ENCODE data around the gene DNAAF3. TPM values are rescaled to one million over a fixed set of nuclear protein-coding genes. Genes with fewer than 3 reads are reported as not detected.
"Not testable (repeated sequence)": the region's sequence is repeated elsewhere in the genome, so short reads cannot be mapped to it uniquely, and the experiment has no call there.

DNAAF3 gene
- total RNA-seq, 2 experiments from 2014 or later, result not detected

DNA sequence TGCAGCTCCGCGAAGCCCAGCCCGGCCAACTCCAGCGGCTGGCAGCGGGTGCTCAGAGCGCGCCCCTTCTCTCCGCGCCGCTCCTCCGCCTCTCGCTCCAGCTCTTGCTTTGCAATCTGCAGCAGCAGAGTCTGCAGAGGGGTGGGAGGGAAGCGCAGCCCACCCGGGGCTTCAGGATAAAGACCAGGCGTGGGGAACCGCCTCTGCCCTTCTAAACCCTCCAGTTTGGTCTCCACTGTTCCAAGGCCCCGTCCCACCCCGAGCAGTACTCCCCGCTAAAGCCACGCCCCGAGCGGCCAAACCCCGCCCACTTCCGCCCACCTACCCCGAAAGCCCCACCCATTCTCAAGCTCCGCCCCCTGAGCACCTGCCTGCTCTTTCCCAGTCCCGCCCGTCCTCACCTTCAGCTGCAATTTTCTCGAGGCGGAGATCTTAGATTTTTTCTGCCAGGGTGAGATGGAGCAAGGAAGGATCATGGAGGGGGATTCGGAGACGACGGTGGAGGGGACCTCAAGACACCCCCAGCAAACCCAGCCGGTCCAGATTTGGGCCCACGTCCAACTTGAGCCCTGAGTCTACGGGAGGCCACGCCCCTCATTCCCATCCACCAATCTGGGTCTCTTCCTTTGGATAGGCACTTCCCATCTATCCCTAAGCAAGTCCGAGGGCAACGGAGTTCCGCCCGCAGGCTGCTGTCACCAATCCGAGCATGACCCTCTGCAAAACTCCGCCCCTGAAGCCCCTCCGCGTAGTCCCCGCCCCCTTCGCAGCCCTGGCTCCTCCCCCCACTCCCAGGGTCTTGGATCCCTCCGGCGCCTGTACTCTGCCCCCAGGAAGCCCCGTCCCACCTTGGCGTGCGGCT, 10.0 kb downstream of the DNAAF3 start:
- CTCF ChIA-PET, result no interaction called here
- Histone ChIP-seq H3K4me1 (ENCODE audit: insufficient read depth, low read length) (peaks cover 35% of the 10 kb centered on the region), H3K27me3 (ENCODE audit: control insufficient read depth in 1 of 2, insufficient read depth in 2 of 2, low read length in 2 of 2) (peaks cover 41 to 44% of the 10 kb centered on the region in 2 experiments), H3K36me3 (ENCODE audit: insufficient read depth, low read length) (no peaks in the 10 kb centered on the region), H3K4me3 (ENCODE audit: low read length) (no peak overlapping the region), H3K27ac (ENCODE audit: low read depth in 1 of 2, low read length in 2 of 2) (no peak overlapping the region), H3K9me3 (ENCODE audit: control insufficient read depth in 1 of 2, insufficient read depth in 1 of 2, low read length in 2 of 2) (peaks cover 9 to 47% of the 10 kb centered on the region in 2 experiments)
- ATAC-seq (ENCODE audit: poor library complexity), result no peak
- peak in 7 of 14 experiments; percentile 22 to 63 (median 47) for DNase-seq
- no peaks in the 10 kb centered on the region for H3K36me3 Mint-ChIP-seq (ENCODE audit: low read depth)
- TF ChIP-seq, protein P1, sequence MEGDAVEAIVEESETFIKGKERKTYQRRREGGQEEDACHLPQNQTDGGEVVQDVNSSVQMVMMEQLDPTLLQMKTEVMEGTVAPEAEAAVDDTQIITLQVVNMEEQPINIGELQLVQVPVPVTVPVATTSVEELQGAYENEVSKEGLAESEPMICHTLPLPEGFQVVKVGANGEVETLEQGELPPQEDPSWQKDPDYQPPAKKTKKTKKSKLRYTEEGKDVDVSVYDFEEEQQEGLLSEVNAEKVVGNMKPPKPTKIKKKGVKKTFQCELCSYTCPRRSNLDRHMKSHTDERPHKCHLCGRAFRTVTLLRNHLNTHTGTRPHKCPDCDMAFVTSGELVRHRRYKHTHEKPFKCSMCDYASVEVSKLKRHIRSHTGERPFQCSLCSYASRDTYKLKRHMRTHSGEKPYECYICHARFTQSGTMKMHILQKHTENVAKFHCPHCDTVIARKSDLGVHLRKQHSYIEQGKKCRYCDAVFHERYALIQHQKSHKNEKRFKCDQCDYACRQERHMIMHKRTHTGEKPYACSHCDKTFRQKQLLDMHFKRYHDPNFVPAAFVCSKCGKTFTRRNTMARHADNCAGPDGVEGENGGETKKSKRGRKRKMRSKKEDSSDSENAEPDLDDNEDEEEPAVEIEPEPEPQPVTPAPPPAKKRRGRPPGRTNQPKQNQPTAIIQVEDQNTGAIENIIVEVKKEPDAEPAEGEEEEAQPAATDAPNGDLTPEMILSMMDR (IDR thresholded peaks at IDR 0.05), result no peak
- intact Hi-C loops (cut with DNase I, micrococcal nuclease), result no loop called here
- H3K27me3 Mint-ChIP-seq, result peaks cover 50% of the 10 kb centered on the region
- no peak overlapping the region for H3K4me3 Mint-ChIP-seq
- peaks cover 6% of the 10 kb centered on the region for H3K9me3 Mint-ChIP-seq
- no peak overlapping the region for H3K27ac Mint-ChIP-seq
- peaks cover 32% of the 10 kb centered on the region for H3K4me1 Mint-ChIP-seq (ENCODE audit: low read depth)
- POLR2A ChIA-PET, result interaction anchor here (0.6 kb wide), 1 partner anchor 251 kb away, joined by 3 read pairs; the partner anchor contains the start of gene UBE2S

DNA sequence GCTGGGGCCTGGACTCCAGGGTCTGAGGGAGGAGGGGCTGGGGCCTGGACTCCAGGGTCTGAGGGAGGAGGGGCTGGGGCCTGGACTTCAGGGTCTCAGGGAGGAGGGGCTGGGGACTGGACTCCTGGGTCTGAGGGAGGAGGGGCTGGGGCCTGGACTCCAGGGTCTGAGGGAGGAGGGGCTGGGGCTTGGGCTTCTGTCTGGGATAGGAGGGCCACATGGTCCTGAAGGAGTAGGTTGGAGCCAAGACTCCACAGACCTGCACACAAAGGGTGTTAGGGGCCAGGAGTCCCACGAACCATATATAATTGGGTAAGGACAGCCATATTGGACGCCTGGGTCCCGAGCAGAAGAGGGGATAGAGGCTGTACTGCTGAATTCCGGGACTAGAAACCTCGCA, 10.6 kb downstream of the DNAAF3 start:
- Histone ChIP-seq H3K9me3 (ENCODE audit: control insufficient read depth in 1 of 2, insufficient read depth in 1 of 2, low read length in 2 of 2) (peaks cover 10 to 41% of the 10 kb centered on the region in 2 experiments), H3K4me1 (ENCODE audit: insufficient read depth, low read length) (peaks cover 31% of the 10 kb centered on the region), H3K27me3 (ENCODE audit: control insufficient read depth in 1 of 2, insufficient read depth in 2 of 2, low read length in 2 of 2) (peaks cover 37 to 38% of the 10 kb centered on the region in 2 experiments)
- intact Hi-C loops (cut with DNase I, micrococcal nuclease); ATAC-seq (ENCODE audit: poor library complexity); H3K9me3 Mint-ChIP-seq; CTCF ChIA-PET; H3K36me3 Mint-ChIP-seq (ENCODE audit: low read depth); H3K4me3 ChIP-seq (ENCODE audit: low read length); DNase-seq; H3K27ac ChIP-seq (ENCODE audit: low read depth in 1 of 2, low read length in 2 of 2); H3K36me3 ChIP-seq (ENCODE audit: insufficient read depth, low read length); H3K27ac Mint-ChIP-seq; H3K4me3 Mint-ChIP-seq: not testable (repeated sequence)
- peaks cover 52% of the 10 kb centered on the region for H3K27me3 Mint-ChIP-seq
- POLR2A ChIA-PET, result interaction anchor here (0.6 kb wide), 1 partner anchor 252 kb away, joined by 3 read pairs; the partner anchor contains the start of gene UBE2S
- H3K4me1 Mint-ChIP-seq (ENCODE audit: low read depth), result peaks cover 35% of the 10 kb centered on the region

DNA sequence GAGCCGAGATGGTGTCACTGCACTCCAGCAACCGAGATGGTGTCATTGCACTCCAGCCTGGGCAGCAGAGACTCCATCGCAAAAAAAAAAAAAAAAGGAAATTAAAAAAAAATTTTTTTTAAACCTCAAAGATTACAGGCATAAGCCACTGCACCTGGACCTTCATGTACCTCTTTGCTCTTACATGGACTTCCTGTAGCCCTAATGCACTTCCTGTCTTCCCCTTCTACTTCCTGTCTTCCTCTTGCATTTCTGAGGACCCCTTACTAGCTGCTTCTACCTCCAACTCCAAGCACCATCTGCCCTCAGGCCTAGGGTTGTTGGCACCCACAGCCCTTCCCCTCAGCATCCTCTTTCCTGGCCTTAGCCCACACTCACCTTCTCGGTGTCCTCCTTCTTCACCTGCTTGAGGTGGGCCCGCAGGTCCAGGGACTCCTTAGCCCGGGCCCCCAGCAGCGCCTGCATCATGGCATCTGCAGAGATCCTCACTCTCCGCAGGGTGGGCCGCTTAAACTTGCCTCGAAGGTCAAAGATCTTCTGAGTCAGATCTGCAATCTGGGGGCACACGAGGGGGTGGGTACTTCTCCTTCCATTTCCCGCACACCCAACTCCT, 12.7 kb downstream of the DNAAF3 start:
- Mint-ChIP-seq H3K9me3 (peaks cover 6% of the 10 kb centered on the region), H3K27me3 (peaks cover 33% of the 10 kb centered on the region), H3K27ac (no peak overlapping the region), H3K36me3 (ENCODE audit: low read depth) (no peaks in the 10 kb centered on the region), H3K4me1 (ENCODE audit: low read depth) (peaks cover 24% of the 10 kb centered on the region), H3K4me3 (no peak overlapping the region)
- DNase-seq, result no peak
- Histone ChIP-seq H3K4me3 (ENCODE audit: low read length) (no peak overlapping the region), H3K4me1 (ENCODE audit: insufficient read depth, low read length) (peaks cover 25% of the 10 kb centered on the region), H3K27ac (ENCODE audit: low read depth in 1 of 2, low read length in 2 of 2) (no peak overlapping the region), H3K9me3 (ENCODE audit: control insufficient read depth in 1 of 2, insufficient read depth in 1 of 2, low read length in 2 of 2) (peaks cover 10 to 36% of the 10 kb centered on the region in 2 experiments), H3K36me3 (ENCODE audit: insufficient read depth, low read length) (no peaks in the 10 kb centered on the region), H3K27me3 (ENCODE audit: control insufficient read depth in 1 of 2, insufficient read depth in 2 of 2, low read length in 2 of 2) (peaks cover 34% of the 10 kb centered on the region in 2 experiments)
- no peak for ATAC-seq (ENCODE audit: poor library complexity)
- TF ChIP-seq, protein P1 (IDR thresholded peaks at IDR 0.05), result no peak
- POLR2A ChIA-PET, result no interaction called here
- CTCF ChIA-PET, result no interaction called here
- intact Hi-C loops (cut with DNase I, micrococcal nuclease), result no loop called here

Measured in CD4-positive, alpha-beta T cell (primary cell).